Thyroid gland (tissue), 4 donors: ENCODE data around the gene ETS1.

Experiments
- CTCF ChIP-seq, 6 experiments: fragments of 200-600 bp in 3 of 6; fragments of 450-650 bp in 3 of 6; sonication (generic) in 3 of 6; IDR thresholded peaks; one replicate each; pipeline ENCODE4 v1.5.1; 2016 to 2019; ENCODE audit warnings: antibody characterized with exemption in 6 of 6, mild to moderate bottlenecking in 2 of 6, inconsistent platforms in 1 of 6, moderate library complexity in 1 of 6
- POLR2A ChIP-seq, 2 donors: fragments of 450-650 bp; IDR thresholded peaks; one replicate each; pipeline ENCODE4 v1.6.1; 2017; ENCODE audit warnings: antibody characterized with exemption in 2 of 2, mild to moderate bottlenecking in 2 of 2, moderate library complexity in 1 of 2

GRCh38 chr11:128615612-128616011 is 28.3 kb upstream of the ETS1 start:
- TF ChIP-seq POLR2A (IDR thresholded peaks at IDR 0.05) (no peak), CTCF (IDR thresholded peaks at IDR 0.05) (no peak)
